DOHH2 (cell line): Measurements from ENCODE around the gene GSK3A.

Experiments
- EZH2phosphoT487 ChIP-seq: fragments of 200-600 bp; sonication (generic); IDR thresholded peaks from 2 replicates; pipeline ENCODE4 v1.6.1; 2017; ENCODE audit warnings: borderline replicate concordance, mild to moderate bottlenecking, antibody characterized with exemption, low read length, moderate library complexity, mixed read lengths
- TF ChIP-seq, protein P1 (sequence below): fragments of 200-600 bp; sonication (generic); IDR thresholded peaks from one replicate; pipeline ENCODE4 v1.5.1; 2014; ENCODE audit warnings: antibody characterized with exemption, mild to moderate bottlenecking, low read depth, low read length; ENCODE audit not compliant: poor library complexity, severe bottlenecking

DNA sequence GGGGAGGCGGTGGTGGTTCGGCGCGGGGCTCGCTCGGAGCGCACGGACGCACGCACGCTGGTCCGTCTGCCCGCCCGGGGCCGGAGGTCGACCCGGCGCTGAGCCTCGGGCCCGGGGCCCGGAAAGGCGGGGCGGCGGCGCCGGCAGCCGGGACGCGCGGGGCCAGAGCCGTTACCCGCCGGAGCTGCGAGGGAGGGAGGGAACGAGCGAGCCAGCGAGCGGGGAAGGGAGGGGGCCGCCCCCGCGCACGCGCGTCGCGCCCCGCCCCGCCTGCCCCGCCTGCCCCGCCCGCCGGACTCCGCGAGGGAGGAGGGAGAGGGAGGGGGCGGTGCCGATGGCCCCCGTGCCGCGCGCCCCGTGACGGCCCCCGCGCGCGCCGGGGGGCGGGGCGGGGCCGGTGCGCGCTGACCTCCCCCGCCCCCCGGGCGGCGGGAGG is 41.7 kb upstream of the GSK3A start:
- TF ChIP-seq, protein P1, sequence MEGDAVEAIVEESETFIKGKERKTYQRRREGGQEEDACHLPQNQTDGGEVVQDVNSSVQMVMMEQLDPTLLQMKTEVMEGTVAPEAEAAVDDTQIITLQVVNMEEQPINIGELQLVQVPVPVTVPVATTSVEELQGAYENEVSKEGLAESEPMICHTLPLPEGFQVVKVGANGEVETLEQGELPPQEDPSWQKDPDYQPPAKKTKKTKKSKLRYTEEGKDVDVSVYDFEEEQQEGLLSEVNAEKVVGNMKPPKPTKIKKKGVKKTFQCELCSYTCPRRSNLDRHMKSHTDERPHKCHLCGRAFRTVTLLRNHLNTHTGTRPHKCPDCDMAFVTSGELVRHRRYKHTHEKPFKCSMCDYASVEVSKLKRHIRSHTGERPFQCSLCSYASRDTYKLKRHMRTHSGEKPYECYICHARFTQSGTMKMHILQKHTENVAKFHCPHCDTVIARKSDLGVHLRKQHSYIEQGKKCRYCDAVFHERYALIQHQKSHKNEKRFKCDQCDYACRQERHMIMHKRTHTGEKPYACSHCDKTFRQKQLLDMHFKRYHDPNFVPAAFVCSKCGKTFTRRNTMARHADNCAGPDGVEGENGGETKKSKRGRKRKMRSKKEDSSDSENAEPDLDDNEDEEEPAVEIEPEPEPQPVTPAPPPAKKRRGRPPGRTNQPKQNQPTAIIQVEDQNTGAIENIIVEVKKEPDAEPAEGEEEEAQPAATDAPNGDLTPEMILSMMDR = no peak
- no peak for TF ChIP-seq EZH2phosphoT487
